Caco-2 (cell line): Measurements from ENCODE around the gene LIN54. TPM values are rescaled to one million over a fixed set of nuclear protein-coding genes. Genes with fewer than 3 reads are reported as not detected.

Experiments
- BruUV-seq: library from RNA; stranded (reverse); fragments of 400-500 nt; replicated peaks from 2 replicates; lab custom pipeline; 2021; lab: Mats Ljungman, UMichigan
- CTCF ChIA-PET: fragments of 300-600 bp; sonication (Branson Sonifier 250); formaldehyde crosslinking; loops from one replicate; lab custom pipeline; 2022; ENCODE audit warnings: antibody characterized with exemption; lab: Charles Lee
- POLR2A ChIA-PET: fragments of 300-600 bp; sonication (Branson Sonifier 250); formaldehyde crosslinking; loops from one replicate; lab custom pipeline; 2022; ENCODE audit warnings: antibody characterized with exemption; lab: Charles Lee
- DNase-seq, 2 experiments: peaks; one replicate each; pipeline versions ENCODE4 v3.0.0 to v3.0.0-alpha.2; 2020 to 2022
- H3K27me3 ChIP-seq: replicated peaks from 2 replicates; pipeline ENCODE4 v1.6.0; 2011; ENCODE audit warnings: low read length; ENCODE audit not compliant: control insufficient read depth, insufficient read depth
- H3K36me3 ChIP-seq: 2 replicates; pipeline ENCODE4 v1.5.1; 2011; ENCODE audit warnings: low read length; ENCODE audit not compliant: control insufficient read depth, insufficient read depth
- H3K4me1 ChIP-seq: fragments of 250-450 bp; sonication (Bioruptor Pico); 2 replicates; pipeline ENCODE4 v1.5.1; 2020; ENCODE audit warnings: mild to moderate bottlenecking
- H3K4me3 ChIP-seq: 2 replicates; pipeline ENCODE4 v1.5.1; 2011; ENCODE audit warnings: low read depth, mild to moderate bottlenecking, control low read depth, low read length
- H3K9me3 ChIP-seq: fragments of 250-450 bp; sonication (Bioruptor Pico); 2 replicates; pipeline ENCODE4 v1.5.1; 2020; ENCODE audit warnings: mild to moderate bottlenecking, moderate library complexity
- H3K27ac Mint-ChIP-seq: one replicate; pipeline ENCODE4 v1.8.0; 2022; ENCODE audit warnings: mixed read lengths; ENCODE audit not compliant: unreplicated experiment
- H3K27me3 Mint-ChIP-seq: one replicate; pipeline ENCODE4 v1.8.0; 2022; ENCODE audit warnings: mixed read lengths; ENCODE audit not compliant: insufficient read depth, unreplicated experiment
- H3K36me3 Mint-ChIP-seq: one replicate; pipeline ENCODE4 v1.8.0; 2022; ENCODE audit warnings: mild to moderate bottlenecking, mixed read lengths; ENCODE audit not compliant: insufficient read depth, unreplicated experiment
- H3K4me1 Mint-ChIP-seq: one replicate; pipeline ENCODE4 v1.8.0; 2022; ENCODE audit warnings: low read depth, mixed read lengths; ENCODE audit not compliant: unreplicated experiment
- H3K4me3 Mint-ChIP-seq: one replicate; pipeline ENCODE4 v1.8.0; 2022; ENCODE audit warnings: mild to moderate bottlenecking, moderate library complexity, mixed read lengths; ENCODE audit not compliant: unreplicated experiment
- H3K9me3 Mint-ChIP-seq: one replicate; pipeline ENCODE4 v1.8.0; 2022; ENCODE audit warnings: mixed read lengths; ENCODE audit not compliant: unreplicated experiment
- intact Hi-C: fragments of 100-400 bp; cut with micrococcal nuclease; formaldehyde crosslinking; loops from one replicate; pipeline ENCODE4 v1.10.0; 2022; ENCODE audit not compliant: unreplicated experiment
- total RNA-seq: library from RNA; stranded (reverse); gene quantifications from 2 replicates; pipeline ENCODE4 v1.2.3, GENCODE V29; 2022
- TF ChIP-seq, protein P1 (sequence below), 2 experiments: fragments of 200-600 bp in 1 of 2; IDR thresholded peaks; 1 replicate in 1 of 2; 2 replicates in 1 of 2; pipeline versions ENCODE4 v1.5.1 to v1.8.0; 2011 to 2022; ENCODE audit warnings: antibody characterized with exemption in 1 of 2, control low read depth in 1 of 2, inconsistent platforms in 1 of 2, low read depth in 1 of 2, low read length in 1 of 2, mild to moderate bottlenecking in 1 of 2, moderate library complexity in 1 of 2; ENCODE audit not compliant: insufficient read depth in 1 of 2, severe bottlenecking in 1 of 2, unreplicated experiment in 1 of 2

Gene LIN54
- total RNA-seq, 1 experiment from 2014 or later: 29.6 TPM

- H3K27ac Mint-ChIP-seq: no peak overlapping the region
- no TSS peak for BruUV-seq
- H3K36me3 Mint-ChIP-seq: peaks cover under 1% of the 10 kb centered on the region
- POLR2A ChIA-PET: interaction anchor here (0.5 kb wide), 1 partner anchor 70 kb away, joined by 8 read pairs; no protein-coding TSS in a partner anchor
- no peaks in the 10 kb centered on the region for H3K27me3 ChIP-seq
- H3K9me3 Mint-ChIP-seq: no peaks in the 10 kb centered on the region
- CTCF ChIA-PET: interaction anchor here (0.8 kb wide), 1 partner anchor 242 kb away, joined by 4 read pairs; no protein-coding TSS in a partner anchor
- H3K4me3 Mint-ChIP-seq: no peak overlapping the region
- intact Hi-C loops: no loop called here
- no peak for DNase-seq
- no peaks in the 10 kb centered on the region for H3K36me3 ChIP-seq
- TF ChIP-seq, protein P1, sequence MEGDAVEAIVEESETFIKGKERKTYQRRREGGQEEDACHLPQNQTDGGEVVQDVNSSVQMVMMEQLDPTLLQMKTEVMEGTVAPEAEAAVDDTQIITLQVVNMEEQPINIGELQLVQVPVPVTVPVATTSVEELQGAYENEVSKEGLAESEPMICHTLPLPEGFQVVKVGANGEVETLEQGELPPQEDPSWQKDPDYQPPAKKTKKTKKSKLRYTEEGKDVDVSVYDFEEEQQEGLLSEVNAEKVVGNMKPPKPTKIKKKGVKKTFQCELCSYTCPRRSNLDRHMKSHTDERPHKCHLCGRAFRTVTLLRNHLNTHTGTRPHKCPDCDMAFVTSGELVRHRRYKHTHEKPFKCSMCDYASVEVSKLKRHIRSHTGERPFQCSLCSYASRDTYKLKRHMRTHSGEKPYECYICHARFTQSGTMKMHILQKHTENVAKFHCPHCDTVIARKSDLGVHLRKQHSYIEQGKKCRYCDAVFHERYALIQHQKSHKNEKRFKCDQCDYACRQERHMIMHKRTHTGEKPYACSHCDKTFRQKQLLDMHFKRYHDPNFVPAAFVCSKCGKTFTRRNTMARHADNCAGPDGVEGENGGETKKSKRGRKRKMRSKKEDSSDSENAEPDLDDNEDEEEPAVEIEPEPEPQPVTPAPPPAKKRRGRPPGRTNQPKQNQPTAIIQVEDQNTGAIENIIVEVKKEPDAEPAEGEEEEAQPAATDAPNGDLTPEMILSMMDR (IDR thresholded peaks at IDR 0.05; ENCODE audit: insufficient read depth in 1 of 2, low read depth in 1 of 2, low read length in 1 of 2, severe bottlenecking in 1 of 2, unreplicated experiment in 1 of 2): no peak
- H3K4me1 Mint-ChIP-seq: no peaks in the 10 kb centered on the region
- no peaks in the 10 kb centered on the region for H3K9me3 ChIP-seq
- H3K27me3 Mint-ChIP-seq: no peaks in the 10 kb centered on the region
- no peak overlapping the region for H3K4me3 ChIP-seq
- H3K4me1 ChIP-seq: peaks cover 4% of the 10 kb centered on the region; the same call in 1 of the 2 replicates
These were observed 29.6 kb upstream of the LIN54 start for GRCh38 chr4:83040269-83040668.

DNA sequence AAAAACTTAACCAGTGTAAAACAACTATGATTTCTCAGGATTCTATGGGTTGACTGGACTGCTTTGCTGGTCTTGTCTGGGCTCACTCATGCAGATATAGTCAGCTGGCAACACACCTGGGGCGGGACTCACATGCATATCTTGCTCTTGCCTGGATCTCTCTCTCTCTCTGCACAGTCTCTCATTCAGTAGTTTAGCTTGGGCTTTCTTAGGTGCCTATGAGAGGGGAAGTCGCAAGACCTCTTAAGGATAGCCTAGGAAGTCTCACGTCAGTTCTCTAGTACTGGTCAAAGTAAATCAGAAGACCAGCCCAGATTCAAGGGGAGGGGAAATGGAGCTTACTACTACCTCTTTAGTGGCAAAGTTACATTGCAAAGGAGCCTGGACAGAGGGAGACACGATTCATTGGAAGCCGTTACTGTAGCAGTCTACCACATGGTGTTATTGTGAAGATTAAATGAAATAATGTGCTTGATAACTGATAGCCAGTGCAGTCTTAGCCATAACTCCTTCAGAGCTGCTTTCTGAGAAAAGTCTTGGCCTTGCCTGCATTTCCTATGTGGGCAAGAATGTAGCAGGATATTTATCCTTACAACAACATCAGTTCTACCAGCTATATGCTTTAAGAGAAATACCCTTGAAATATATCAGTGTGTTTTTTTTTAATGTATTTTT lies 26.5 kb upstream of the LIN54 start:
- no peak overlapping the region for H3K27ac Mint-ChIP-seq
- no peaks in the 10 kb centered on the region for H3K27me3 Mint-ChIP-seq
- DNase-seq: no peak
- no peak overlapping the region for H3K4me3 Mint-ChIP-seq
- Histone ChIP-seq H3K4me1 (peaks cover 4% of the 10 kb centered on the region; the same call in 1 of the 2 replicates), H3K4me3 (no peak overlapping the region), H3K9me3 (no peaks in the 10 kb centered on the region), H3K27me3 (no peaks in the 10 kb centered on the region), H3K36me3 (no peaks in the 10 kb centered on the region)
- no peaks in the 10 kb centered on the region for H3K4me1 Mint-ChIP-seq
- intact Hi-C loops: no loop called here
- H3K36me3 Mint-ChIP-seq: peaks cover 12% of the 10 kb centered on the region
- ChIA-PET POLR2A (no interaction called here), CTCF (no interaction called here)
- BruUV-seq: no TSS peak
- TF ChIP-seq, protein P1 (IDR thresholded peaks at IDR 0.05; ENCODE audit: insufficient read depth in 1 of 2, low read depth in 1 of 2, low read length in 1 of 2, severe bottlenecking in 1 of 2, unreplicated experiment in 1 of 2): no peak
- no peaks in the 10 kb centered on the region for H3K9me3 Mint-ChIP-seq

GRCh38 chr4:83034630-83035494 lies 24.2 kb upstream of the LIN54 start, which contains the start of gene COPS4:
COPS4 (plus strand) TSS chr4:83035183; CDS start chr4:83035225, 42 bp downstream.
- no peaks in the 10 kb centered on the region for H3K36me3 ChIP-seq
- TF ChIP-seq, protein P1 (IDR thresholded peaks at IDR 0.05; ENCODE audit: insufficient read depth in 1 of 2, low read depth in 1 of 2, low read length in 1 of 2, severe bottlenecking in 1 of 2, unreplicated experiment in 1 of 2): peak; percentile 24 to 43
- H3K4me1 ChIP-seq: peaks cover 4% of the 10 kb centered on the region; the same call in 1 of the 2 replicates
- ChIA-PET POLR2A (interaction anchor here (0.6 to 1.4 kb wide), 11 partner anchors 13 to 661 kb away, joined by 3 to 24 read pairs (median 6); partner anchors contain the start of genes COQ2, HNRNPD, LIN54 and PLAC8), CTCF (interaction anchor here (0.6 to 1.3 kb wide), 18 partner anchors 10 to 750 kb away, joined by 3 to 22 read pairs (median 5); partner anchors contain the start of genes COQ2 and LIN54)
- H3K9me3 ChIP-seq: no peaks in the 10 kb centered on the region
- Mint-ChIP-seq H3K4me3 (peak within 1 kb of the TSS; percentile 98), H3K4me1 (no peaks in the 10 kb centered on the region), H3K9me3 (no peaks in the 10 kb centered on the region), H3K36me3 (peaks cover 12% of the 10 kb centered on the region), H3K27ac (peak within 1 kb of the TSS; percentile 97), H3K27me3 (no peaks in the 10 kb centered on the region)
- intact Hi-C loops: loop anchor here (1.0 to 5.0 kb wide), 4 partner anchors 22 to 247 kb away; no protein-coding TSS in a partner anchor
- peak; percentile 97 to 98 for DNase-seq
- peak within 1 kb of the TSS; percentile 80 for H3K4me3 ChIP-seq
- BruUV-seq: no TSS peak
- H3K27me3 ChIP-seq: no peaks in the 10 kb centered on the region; the same call in 1 of the 2 replicates
